Keratinocyte (primary cell): Measurements from ENCODE around the gene HOXB7. TPM values are rescaled to one million over a fixed set of nuclear protein-coding genes. Genes with fewer than 3 reads are reported as not detected.

Experiments used
- DNase-seq: peaks from one replicate; pipeline ENCODE4 v3.0.0-alpha.2; 2011; ENCODE audit warnings: low read depth, missing footprints, low spot score
- FAIRE-seq: peaks from 2 replicates; lab custom pipeline; 2011; peaks lifted over from hg19 to GRCh38; lab: Jason Lieb, UNC
- H2AFZ ChIP-seq: 2 replicates; pipeline ENCODE4 v1.6.0; 2012; ENCODE audit warnings: low read length, control low read depth, inconsistent platforms; ENCODE audit not compliant: control insufficient read depth
- H3K27ac ChIP-seq: 2 replicates; pipeline ENCODE4 v1.5.1; 2011; ENCODE audit warnings: low read length; ENCODE audit not compliant: control insufficient read depth, insufficient read depth
- H3K27me3 ChIP-seq: 3 replicates; pipeline ENCODE4 v1.6.0; 2011; ENCODE audit warnings: low read length; ENCODE audit not compliant: control insufficient read depth, insufficient read depth; ENCODE audit errors: extremely low read depth
- H3K36me3 ChIP-seq, 2 experiments: 2 replicates in 1 of 2; 3 replicates in 1 of 2; pipeline ENCODE4 v1.5.1; 2011; ENCODE audit warnings: low read length in 2 of 2, mild to moderate bottlenecking in 1 of 2; ENCODE audit not compliant: control insufficient read depth in 2 of 2, insufficient read depth in 2 of 2; ENCODE audit errors: extremely low read depth in 1 of 2
- H3K4me1 ChIP-seq: 3 replicates; pipeline ENCODE4 v1.5.1; 2011; ENCODE audit warnings: low read length; ENCODE audit not compliant: control insufficient read depth, insufficient read depth; ENCODE audit errors: extremely low read depth
- H3K4me2 ChIP-seq: 3 replicates; pipeline ENCODE4 v1.6.0; 2011; ENCODE audit warnings: low read depth, low read length; ENCODE audit not compliant: control insufficient read depth, insufficient read depth; ENCODE audit errors: extremely low read depth
- H3K4me3 ChIP-seq, 3 experiments: fragments of 200-600 bp in 1 of 3; sonication (generic) in 1 of 3; 2 replicates in 2 of 3; 3 replicates in 1 of 3; pipeline ENCODE4 v1.5.1; 2011 to 2016; ENCODE audit warnings: low read length in 3 of 3, mild to moderate bottlenecking in 3 of 3, control low read depth in 2 of 3, inconsistent platforms in 1 of 3, low read depth in 1 of 3, mixed read lengths in 1 of 3, mixed run types in 1 of 3, moderate library complexity in 1 of 3; ENCODE audit not compliant: control insufficient read depth in 2 of 3, insufficient read depth in 2 of 3; ENCODE audit errors: extremely low read depth in 1 of 3
- H3K79me2 ChIP-seq: 2 replicates; pipeline ENCODE4 v1.6.0; 2012; ENCODE audit warnings: low read length; ENCODE audit not compliant: control insufficient read depth, insufficient read depth
- H3K9ac ChIP-seq: 3 replicates; pipeline ENCODE4 v1.6.0; 2011; ENCODE audit warnings: low read length; ENCODE audit not compliant: control insufficient read depth, insufficient read depth; ENCODE audit errors: extremely low read depth
- H3K9me1 ChIP-seq: 3 replicates; pipeline ENCODE4 v1.6.0; 2011; ENCODE audit warnings: low read length; ENCODE audit not compliant: control insufficient read depth, insufficient read depth; ENCODE audit errors: extremely low read depth
- H3K9me3 ChIP-seq: 2 replicates; pipeline ENCODE4 v1.5.1; 2012; ENCODE audit warnings: low read depth, low read length; ENCODE audit not compliant: control insufficient read depth
- H4K20me1 ChIP-seq: 3 replicates; pipeline ENCODE4 v1.6.0; 2011; ENCODE audit warnings: low read length; ENCODE audit not compliant: control insufficient read depth, insufficient read depth; ENCODE audit errors: extremely low read depth
- EZH2 ChIP-seq: IDR thresholded peaks from one replicate; pipeline ENCODE4 v1.6.1; 2012; ENCODE audit warnings: inconsistent platforms, mild to moderate bottlenecking, low read length, moderate library complexity
- dilution Hi-C: fragments of 300-500 bp; cut with MboI; formaldehyde crosslinking; loops from one replicate; pipeline ENCODE4 v1.7.0; 2020; ENCODE audit warnings: low sequenced_read_pairs; ENCODE audit not compliant: extremely low pct_ligation_motif_present
- polyA plus RNA-seq, 5 experiments: library from polyadenylated mRNA; depleted of rRNA in 3 of 5; stranded (reverse) in 3 of 5; stranded (forward) in 1 of 5; unstranded in 1 of 5; fragments of >200 nt; gene quantifications; 1 replicate in 1 of 5; 2 replicates in 3 of 5; 3 replicates in 1 of 5; pipeline versions ENCODE4 v1.2.1 to v1.2.3, GENCODE V29; 2011 to 2012; ENCODE audit warnings: missing spikeins in 2 of 5, low read depth in 1 of 5, low replicate concordance in 1 of 5
- TF ChIP-seq, protein P1 (sequence below), 3 experiments: IDR thresholded peaks in 1 of 3; conservative IDR thresholded peaks in 1 of 3; optimal IDR thresholded peaks in 1 of 3; 2 replicates in 2 of 3; 3 replicates in 1 of 3; pipeline versions ENCODE3 to v1.5.1; 2011; ENCODE audit warnings: low read length in 3 of 3, mild to moderate bottlenecking in 3 of 3, moderate library complexity in 2 of 3, control low read depth in 1 of 3, inconsistent platforms in 1 of 3; ENCODE audit not compliant: insufficient read depth in 2 of 3; ENCODE audit errors: extremely low read depth in 1 of 3

HOXB7 gene
- polyA plus RNA-seq, 1 donor (not counting 4 experiments of a cell fraction or from before 2014, with no cell fraction given), result 1.0 TPM

DNA sequence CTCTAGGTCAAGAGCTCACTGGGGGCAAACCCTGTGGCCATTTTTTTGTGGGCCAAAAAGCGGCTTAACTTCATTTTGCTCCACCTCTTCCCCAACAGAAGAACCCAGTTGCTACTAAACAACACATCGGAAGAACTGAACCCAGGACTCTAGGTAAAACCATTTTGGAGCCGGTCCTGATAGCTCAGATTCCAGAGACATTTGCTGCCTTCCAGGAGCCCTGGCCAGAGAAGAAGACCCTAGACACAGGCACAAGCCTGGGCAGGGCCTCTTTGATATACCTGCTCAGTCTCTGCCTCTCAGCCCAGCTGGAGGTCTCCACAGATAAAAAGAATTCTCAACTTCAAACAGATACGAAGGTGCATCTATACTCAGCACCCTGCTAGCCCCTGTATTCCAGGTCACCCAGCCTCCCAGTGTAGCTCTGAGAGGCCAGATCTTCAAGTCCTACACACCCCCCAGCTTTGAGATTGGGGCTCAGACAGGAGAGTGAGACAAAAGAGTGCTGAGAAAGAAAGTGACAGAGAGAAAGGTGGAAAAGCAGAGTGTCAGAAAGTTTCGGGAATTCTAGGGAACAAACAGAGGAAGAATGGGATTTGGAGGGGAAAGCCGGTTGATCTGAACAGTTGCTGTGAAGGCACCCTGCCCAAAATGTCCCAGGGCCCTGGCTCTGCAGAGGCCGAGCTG is 21.9 kb upstream of the HOXB7 start:
- dilution Hi-C loops, result no loop called here
- Histone ChIP-seq H3K27ac (no peak overlapping the region), H2AFZ (no peak overlapping the region), H3K4me2 (no peak overlapping the region), H3K36me3 (no peaks in the 10 kb centered on the region), H4K20me1 (peaks cover 9% of the 10 kb centered on the region), H3K79me2 (no peaks in the 10 kb centered on the region), H3K9ac (no peak overlapping the region), H3K27me3 (peaks cover 100% of the 10 kb centered on the region), H3K4me3 (no peak overlapping the region), H3K4me1 (no peaks in the 10 kb centered on the region), H3K9me3 (no peaks in the 10 kb centered on the region), H3K9me1 (no peaks in the 10 kb centered on the region)
- FAIRE-seq (no peak), DNase-seq (no peak)
- TF ChIP-seq EZH2, result no peak
- TF ChIP-seq, protein P1, sequence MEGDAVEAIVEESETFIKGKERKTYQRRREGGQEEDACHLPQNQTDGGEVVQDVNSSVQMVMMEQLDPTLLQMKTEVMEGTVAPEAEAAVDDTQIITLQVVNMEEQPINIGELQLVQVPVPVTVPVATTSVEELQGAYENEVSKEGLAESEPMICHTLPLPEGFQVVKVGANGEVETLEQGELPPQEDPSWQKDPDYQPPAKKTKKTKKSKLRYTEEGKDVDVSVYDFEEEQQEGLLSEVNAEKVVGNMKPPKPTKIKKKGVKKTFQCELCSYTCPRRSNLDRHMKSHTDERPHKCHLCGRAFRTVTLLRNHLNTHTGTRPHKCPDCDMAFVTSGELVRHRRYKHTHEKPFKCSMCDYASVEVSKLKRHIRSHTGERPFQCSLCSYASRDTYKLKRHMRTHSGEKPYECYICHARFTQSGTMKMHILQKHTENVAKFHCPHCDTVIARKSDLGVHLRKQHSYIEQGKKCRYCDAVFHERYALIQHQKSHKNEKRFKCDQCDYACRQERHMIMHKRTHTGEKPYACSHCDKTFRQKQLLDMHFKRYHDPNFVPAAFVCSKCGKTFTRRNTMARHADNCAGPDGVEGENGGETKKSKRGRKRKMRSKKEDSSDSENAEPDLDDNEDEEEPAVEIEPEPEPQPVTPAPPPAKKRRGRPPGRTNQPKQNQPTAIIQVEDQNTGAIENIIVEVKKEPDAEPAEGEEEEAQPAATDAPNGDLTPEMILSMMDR (optimal IDR thresholded peaks at IDR 0.05 in 1 of 3, IDR thresholded peaks at IDR 0.05 in 1 of 3, conservative IDR thresholded peaks at IDR 0.05 in 1 of 3; ENCODE audit: extremely low read depth in 1 of 3, insufficient read depth in 2 of 3, low read length in 3 of 3), result no peak

DNA sequence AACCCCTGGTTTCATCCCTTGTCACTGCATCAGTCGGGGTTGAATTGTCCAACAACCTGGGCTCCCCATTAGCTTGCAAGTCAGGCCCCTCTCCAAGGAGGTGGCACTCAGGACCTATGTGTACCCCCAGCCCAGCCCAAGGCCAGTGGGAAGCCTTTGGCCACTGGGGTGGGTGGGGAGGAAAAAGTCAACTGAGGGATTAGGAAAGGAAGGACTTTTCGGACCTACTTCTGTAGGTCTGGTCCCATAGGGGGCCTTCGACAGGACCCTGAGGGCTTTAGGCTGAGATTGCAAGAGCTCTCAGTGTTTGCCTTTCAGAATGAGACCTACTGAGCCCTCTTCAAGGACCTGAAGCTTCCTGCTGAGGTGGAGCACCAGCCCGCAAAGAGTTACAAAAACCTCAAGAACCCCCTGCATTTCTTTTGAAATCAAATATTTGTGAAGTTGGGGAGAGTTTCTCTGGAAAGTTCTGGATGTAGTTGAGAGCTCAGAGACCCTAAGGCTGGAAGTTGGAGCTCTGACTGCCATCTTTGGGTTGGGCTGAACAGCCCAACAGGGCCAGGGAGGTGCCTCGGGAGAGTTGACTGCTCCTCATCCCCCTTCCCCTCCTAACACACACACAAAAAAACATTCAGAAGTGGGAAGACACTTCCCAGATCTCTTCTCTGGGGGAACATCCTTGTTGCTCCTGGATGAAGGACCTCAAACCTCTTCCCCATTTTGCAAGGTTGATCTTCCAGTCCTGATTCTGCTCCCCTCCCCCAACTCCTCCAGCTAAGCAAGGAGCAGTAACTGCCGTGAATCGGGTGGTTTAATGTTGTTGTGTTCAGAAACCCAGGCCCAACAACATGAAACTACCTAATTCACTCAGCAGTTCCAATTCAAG is 21.1 kb upstream of the HOXB7 start:
- no peak for TF ChIP-seq EZH2
- TF ChIP-seq, protein P1 (optimal IDR thresholded peaks at IDR 0.05 in 1 of 3, IDR thresholded peaks at IDR 0.05 in 1 of 3, conservative IDR thresholded peaks at IDR 0.05 in 1 of 3; ENCODE audit: extremely low read depth in 1 of 3, insufficient read depth in 2 of 3, low read length in 3 of 3), result no peak
- H3K36me3 ChIP-seq, result no peaks in the 10 kb centered on the region
- dilution Hi-C loops, result no loop called here
- H3K9ac ChIP-seq, result no peak overlapping the region
- H3K4me3 ChIP-seq, result no peak overlapping the region
- H3K9me1 ChIP-seq, result no peaks in the 10 kb centered on the region
- H2AFZ ChIP-seq, result no peak overlapping the region
- no peaks in the 10 kb centered on the region for H3K9me3 ChIP-seq
- H3K79me2 ChIP-seq, result no peaks in the 10 kb centered on the region
- FAIRE-seq (no peak), DNase-seq (no peak)
- H3K27ac ChIP-seq, result no peak overlapping the region
- H4K20me1 ChIP-seq, result peaks cover 9% of the 10 kb centered on the region
- no peaks in the 10 kb centered on the region for H3K4me1 ChIP-seq
- no peak overlapping the region for H3K4me2 ChIP-seq
- H3K27me3 ChIP-seq, result peaks cover 100% of the 10 kb centered on the region
